H1 (cell line): Measurements from ENCODE around the gene DPYD. TPM values are rescaled to one million over a fixed set of nuclear protein-coding genes. Genes with fewer than 3 reads are reported as not detected.

ENCODE experiments used
- CEBPB ChIP-seq: IDR thresholded peaks from 2 replicates; pipeline ENCODE4 v1.6.1; 2012; ENCODE audit warnings: low read depth, low read length
- polyA plus RNA-seq, 7 experiments: library from polyadenylated mRNA; depleted of rRNA in 3 of 7; stranded (reverse) in 5 of 7; unstranded in 2 of 7; fragments of >200 nt in 5 of 7; fragments of 200-250 nt in 2 of 7; gene quantifications; 1 replicate in 5 of 7; 2 replicates in 1 of 7; 4 replicates in 1 of 7; pipeline versions ENCODE4 v1.2.1 to v1.2.3, GENCODE V29; 2011 to 2013; ENCODE audit warnings: missing spikeins in 2 of 7, mixed read lengths in 2 of 7
- total RNA-seq: library from RNA; stranded (reverse); fragmentation: NEBNext Ultra II Directional; extraction: Animal tissue kit (Norgen Biotek cat#: 25700); gene quantifications from 2 replicates; pipeline ENCODE4 v1.2.1, GENCODE V29; 2021
- TF ChIP-seq, protein P1 (sequence below), 3 experiments: IDR thresholded peaks; 1 replicate in 2 of 3; 2 replicates in 1 of 3; pipeline versions ENCODE4 v1.5.1 to v1.6.1; 2011; ENCODE audit warnings: low read length in 3 of 3, mild to moderate bottlenecking in 3 of 3, inconsistent platforms in 2 of 3, low read depth in 1 of 3, moderate library complexity in 1 of 3; ENCODE audit not compliant: insufficient read depth in 1 of 3; ENCODE audit errors: control extremely low read depth in 1 of 3

The DPYD gene
- total and polyA plus RNA-seq, 2 of the 8 experiments (the other 6 are each of a cell fraction or from before 2014, with no cell fraction given): 0.29 to 0.73 TPM

- TF ChIP-seq CEBPB: no peak
- TF ChIP-seq, protein P1, sequence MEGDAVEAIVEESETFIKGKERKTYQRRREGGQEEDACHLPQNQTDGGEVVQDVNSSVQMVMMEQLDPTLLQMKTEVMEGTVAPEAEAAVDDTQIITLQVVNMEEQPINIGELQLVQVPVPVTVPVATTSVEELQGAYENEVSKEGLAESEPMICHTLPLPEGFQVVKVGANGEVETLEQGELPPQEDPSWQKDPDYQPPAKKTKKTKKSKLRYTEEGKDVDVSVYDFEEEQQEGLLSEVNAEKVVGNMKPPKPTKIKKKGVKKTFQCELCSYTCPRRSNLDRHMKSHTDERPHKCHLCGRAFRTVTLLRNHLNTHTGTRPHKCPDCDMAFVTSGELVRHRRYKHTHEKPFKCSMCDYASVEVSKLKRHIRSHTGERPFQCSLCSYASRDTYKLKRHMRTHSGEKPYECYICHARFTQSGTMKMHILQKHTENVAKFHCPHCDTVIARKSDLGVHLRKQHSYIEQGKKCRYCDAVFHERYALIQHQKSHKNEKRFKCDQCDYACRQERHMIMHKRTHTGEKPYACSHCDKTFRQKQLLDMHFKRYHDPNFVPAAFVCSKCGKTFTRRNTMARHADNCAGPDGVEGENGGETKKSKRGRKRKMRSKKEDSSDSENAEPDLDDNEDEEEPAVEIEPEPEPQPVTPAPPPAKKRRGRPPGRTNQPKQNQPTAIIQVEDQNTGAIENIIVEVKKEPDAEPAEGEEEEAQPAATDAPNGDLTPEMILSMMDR (IDR thresholded peaks at IDR 0.05; ENCODE audit: control extremely low read depth in 1 of 3, insufficient read depth in 1 of 3, low read depth in 1 of 3, low read length in 3 of 3): no peak
Measured at GRCh38 chr1:97623220-97623619, 297.6 kb downstream of the DPYD start (continued).
